GM21390 (cell line): ENCODE measurements around the gene ZSCAN2.
A peak's percentile ranks its signal among the peaks of the same experiment; 100 is the strongest.

Experiments used
- ATAC-seq: cut with Tn5 transposase; IDR thresholded peaks from one replicate; pipeline ENCODE4 v1.9.1; 2021; ENCODE audit not compliant: unreplicated experiment

ZSCAN2 gene

GRCh38 chr15:84598250-84598649, 2.6 kb upstream of the ZSCAN2 start:
- ATAC-seq, result peak; percentile 48

- ATAC-seq, result no peak
These were observed 1.8 kb upstream of the ZSCAN2 start for GRCh38 chr15:84598993-84599392.

- ATAC-seq, result no peak
These were observed 903 bp upstream of the ZSCAN2 start for GRCh38 chr15:84599906-84600305.

GRCh38 chr15:84600331-84600686, 500 bp upstream of the ZSCAN2 start:
- no peak for ATAC-seq

GRCh38 chr15:84601555-84601838, 688 bp downstream of the ZSCAN2 start:
- ATAC-seq, result no peak

- no peak for ATAC-seq
These were observed 3.0 kb downstream of the ZSCAN2 start for GRCh38 chr15:84603630-84604379.

GRCh38 chr15:84604826-84605553, 4.2 kb downstream of the ZSCAN2 start:
- no peak for ATAC-seq

- ATAC-seq, result no peak
These were observed 4.7 kb downstream of the ZSCAN2 start for GRCh38 chr15:84605554-84605882.

- no peak for ATAC-seq
These were observed 5.9 kb downstream of the ZSCAN2 start for GRCh38 chr15:84606653-84607120.

GRCh38 chr15:84608707-84609284, 8.0 kb downstream of the ZSCAN2 start:
- ATAC-seq, result no peak

GRCh38 chr15:84609818-84610525, 9.2 kb downstream of the ZSCAN2 start:
- ATAC-seq, result no peak

GRCh38 chr15:84611631-84612030, 10.8 kb downstream of the ZSCAN2 start:
- no peak for ATAC-seq

GRCh38 chr15:84616235-84616634, 15.4 kb downstream of the ZSCAN2 start:
- no peak for ATAC-seq

- no peak for ATAC-seq
These were observed 19.8 kb downstream of the ZSCAN2 start for GRCh38 chr15:84620626-84621025.

GRCh38 chr15:84621358-84621979, 20.7 kb downstream of the ZSCAN2 start:
- no peak for ATAC-seq

GRCh38 chr15:84624359-84624758, 23.6 kb downstream of the ZSCAN2 start:
- ATAC-seq, result no peak

GRCh38 chr15:84625123-84625522, 24.3 kb downstream of the ZSCAN2 start:
- ATAC-seq, result no peak

- ATAC-seq, result no peak
These were observed 28.2 kb downstream of the ZSCAN2 start for GRCh38 chr15:84629033-84629432.

GRCh38 chr15:84631706-84632272, 31.0 kb downstream of the ZSCAN2 start:
- ATAC-seq, result no peak

- ATAC-seq, result peak; percentile 42
These were observed 32.8 kb downstream of the ZSCAN2 start for GRCh38 chr15:84633311-84634227.
